OCI-LY7 (cell line): ENCODE results near the gene BCL3. TPM values are rescaled to one million over a fixed set of nuclear protein-coding genes. Genes with fewer than 3 reads are reported as not detected.

Experiments
- BruUV-seq: library from RNA; stranded (reverse); fragments of 400-500 nt; replicated peaks from 2 replicates; lab custom pipeline; 2021; lab: Mats Ljungman, UMichigan
- CTCF ChIA-PET: fragments of 300-600 bp; sonication (Branson Sonifier 250); formaldehyde crosslinking; loops from one replicate; lab custom pipeline; 2022; ENCODE audit warnings: antibody characterized with exemption; ENCODE audit not compliant: unreplicated experiment; lab: Charles Lee
- POLR2A ChIA-PET: fragments of 300-600 bp; sonication (Branson Sonifier 250); formaldehyde crosslinking; loops from one replicate; lab custom pipeline; 2022; ENCODE audit warnings: antibody characterized with exemption; lab: Charles Lee
- DNase-seq: peaks from one replicate; pipeline ENCODE4 v3.0.0-alpha.2; 2015; ENCODE audit warnings: low spot score
- H2AFZ ChIP-seq: fragments of 200-600 bp; sonication (generic), shearing (Covaris generic); 2 replicates; pipeline ENCODE4 v1.6.1; 2014; ENCODE audit warnings: mild to moderate bottlenecking, antibody characterized with exemption, low read length, moderate library complexity
- H3K27ac ChIP-seq: fragments of 200-600 bp; sonication (generic); 2 replicates; pipeline ENCODE4 v1.5.1; 2014; ENCODE audit warnings: mixed run types, low read depth, mild to moderate bottlenecking, moderate library complexity, low read length, inconsistent platforms; ENCODE audit not compliant: poor library complexity, severe bottlenecking
- H3K36me3 ChIP-seq: fragments of 200-600 bp; sonication (generic); 2 replicates; pipeline ENCODE4 v1.6.1; 2014; ENCODE audit warnings: mild to moderate bottlenecking, antibody characterized with exemption, low read length, moderate library complexity, mixed read lengths; ENCODE audit not compliant: insufficient read depth
- H3K4me1 ChIP-seq: fragments of 200-600 bp; sonication (generic); 2 replicates; pipeline ENCODE4 v1.5.1; 2014; ENCODE audit warnings: mild to moderate bottlenecking, low read length; ENCODE audit not compliant: insufficient read depth, poor library complexity, severe bottlenecking
- H3K4me2 ChIP-seq: fragments of 200-600 bp; sonication (generic); 2 replicates; pipeline ENCODE4 v1.6.1; 2014; ENCODE audit warnings: mild to moderate bottlenecking, low read length
- H3K4me3 ChIP-seq: fragments of 200-600 bp; sonication (generic); 2 replicates; pipeline ENCODE4 v1.5.1; 2014; ENCODE audit warnings: mild to moderate bottlenecking, low read depth, low read length; ENCODE audit not compliant: poor library complexity, severe bottlenecking
- H3K79me2 ChIP-seq: fragments of 200-600 bp; sonication (generic); 2 replicates; pipeline ENCODE4 v1.6.1; 2016; ENCODE audit warnings: low read depth, mild to moderate bottlenecking, low read length, moderate library complexity, mixed read lengths; ENCODE audit not compliant: insufficient read depth
- H3K9me2 ChIP-seq: fragments of 200-600 bp; sonication (generic); 2 replicates; pipeline ENCODE4 v1.6.1; 2016; ENCODE audit warnings: mild to moderate bottlenecking, low read length, mixed read lengths; ENCODE audit not compliant: insufficient read depth
- H3K9me3 ChIP-seq: fragments of 200-600 bp; sonication (generic); 2 replicates; pipeline ENCODE4 v1.6.1; 2014; ENCODE audit warnings: mild to moderate bottlenecking, mixed run types, low read length, mixed read lengths
- H4K20me1 ChIP-seq: fragments of 200-600 bp; sonication (generic); 2 replicates; pipeline ENCODE4 v1.6.1; 2014; ENCODE audit warnings: mild to moderate bottlenecking, antibody characterized with exemption, low read length, moderate library complexity, mixed read lengths; ENCODE audit not compliant: insufficient read depth
- EZH2phosphoT487 ChIP-seq: fragments of 200-600 bp; sonication (generic); IDR thresholded peaks from 2 replicates; pipeline ENCODE4 v1.6.1; 2018; ENCODE audit warnings: low read depth, borderline replicate concordance, mild to moderate bottlenecking, mixed run types, antibody characterized with exemption, low read length, moderate library complexity, mixed read lengths
- intact Hi-C: fragments of 100-400 bp; cut with micrococcal nuclease; formaldehyde crosslinking; loops from one replicate; pipeline ENCODE4 v1.10.0; 2022; ENCODE audit not compliant: unreplicated experiment
- total RNA-seq, 2 experiments: library from RNA; depleted of rRNA in 1 of 2; stranded (reverse); fragments of >200 nt in 1 of 2; shearing (Covaris generic) in 1 of 2; gene quantifications; 2 replicates each; pipeline ENCODE4 v1.2.3, GENCODE V29; 2014 to 2022
- TF ChIP-seq, protein P1 (sequence below): fragments of 200-600 bp; sonication (generic); conservative IDR thresholded peaks from 2 replicates; pipeline ENCODE4 v1.5.1; 2014; ENCODE audit warnings: mild to moderate bottlenecking, antibody characterized with exemption, low read length, moderate library complexity, mixed read lengths

Gene BCL3
- total RNA-seq, 2 experiments from 2014 or later: 10.2 to 18.6 TPM

DNA sequence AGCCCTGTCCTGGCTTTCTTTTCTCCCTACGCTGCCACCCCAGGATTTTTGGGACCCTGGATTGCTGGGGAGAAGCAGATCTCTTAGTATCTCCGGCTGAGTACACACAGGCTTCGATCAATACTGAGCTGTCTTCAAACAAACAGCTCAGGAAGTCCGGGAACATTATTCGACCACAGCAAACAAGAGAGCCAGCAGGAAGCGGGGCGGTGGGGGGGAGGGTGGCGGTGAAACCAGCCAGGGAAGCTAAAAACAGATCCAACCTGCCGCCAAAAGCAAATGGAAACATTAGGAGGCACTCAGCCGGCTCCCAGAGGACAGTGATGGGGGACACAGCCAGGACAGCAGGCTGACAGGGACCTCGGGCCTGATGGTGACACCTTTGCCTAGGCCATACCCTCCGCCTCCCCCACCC lies 48.2 kb downstream of the BCL3 start:
- intact Hi-C loops: no loop called here
- Histone ChIP-seq H3K4me2 (peak overlapping the region; percentile 1; the same call in 1 of the 2 replicates), H3K4me3 (no peak overlapping the region), H3K27ac (peak overlapping the region; percentile 10), H3K36me3 (no peaks in the 10 kb centered on the region), H3K9me2 (no peaks in the 10 kb centered on the region), H4K20me1 (no peaks in the 10 kb centered on the region), H3K9me3 (no peaks in the 10 kb centered on the region), H2AFZ (peak overlapping the region; percentile 72; the same call in 1 of the 2 replicates), H3K79me2 (no peaks in the 10 kb centered on the region), H3K4me1 (peaks cover 26% of the 10 kb centered on the region)
- ChIA-PET CTCF (no interaction called here), POLR2A (interaction anchor here (0.6 kb wide), 1 partner anchor 133 kb away, joined by 5 read pairs; no protein-coding TSS in a partner anchor)
- no TSS peak for BruUV-seq
- TF ChIP-seq, protein P1, sequence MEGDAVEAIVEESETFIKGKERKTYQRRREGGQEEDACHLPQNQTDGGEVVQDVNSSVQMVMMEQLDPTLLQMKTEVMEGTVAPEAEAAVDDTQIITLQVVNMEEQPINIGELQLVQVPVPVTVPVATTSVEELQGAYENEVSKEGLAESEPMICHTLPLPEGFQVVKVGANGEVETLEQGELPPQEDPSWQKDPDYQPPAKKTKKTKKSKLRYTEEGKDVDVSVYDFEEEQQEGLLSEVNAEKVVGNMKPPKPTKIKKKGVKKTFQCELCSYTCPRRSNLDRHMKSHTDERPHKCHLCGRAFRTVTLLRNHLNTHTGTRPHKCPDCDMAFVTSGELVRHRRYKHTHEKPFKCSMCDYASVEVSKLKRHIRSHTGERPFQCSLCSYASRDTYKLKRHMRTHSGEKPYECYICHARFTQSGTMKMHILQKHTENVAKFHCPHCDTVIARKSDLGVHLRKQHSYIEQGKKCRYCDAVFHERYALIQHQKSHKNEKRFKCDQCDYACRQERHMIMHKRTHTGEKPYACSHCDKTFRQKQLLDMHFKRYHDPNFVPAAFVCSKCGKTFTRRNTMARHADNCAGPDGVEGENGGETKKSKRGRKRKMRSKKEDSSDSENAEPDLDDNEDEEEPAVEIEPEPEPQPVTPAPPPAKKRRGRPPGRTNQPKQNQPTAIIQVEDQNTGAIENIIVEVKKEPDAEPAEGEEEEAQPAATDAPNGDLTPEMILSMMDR: no peak
- no peak for TF ChIP-seq EZH2phosphoT487
- peak; percentile 24 for DNase-seq

DNA sequence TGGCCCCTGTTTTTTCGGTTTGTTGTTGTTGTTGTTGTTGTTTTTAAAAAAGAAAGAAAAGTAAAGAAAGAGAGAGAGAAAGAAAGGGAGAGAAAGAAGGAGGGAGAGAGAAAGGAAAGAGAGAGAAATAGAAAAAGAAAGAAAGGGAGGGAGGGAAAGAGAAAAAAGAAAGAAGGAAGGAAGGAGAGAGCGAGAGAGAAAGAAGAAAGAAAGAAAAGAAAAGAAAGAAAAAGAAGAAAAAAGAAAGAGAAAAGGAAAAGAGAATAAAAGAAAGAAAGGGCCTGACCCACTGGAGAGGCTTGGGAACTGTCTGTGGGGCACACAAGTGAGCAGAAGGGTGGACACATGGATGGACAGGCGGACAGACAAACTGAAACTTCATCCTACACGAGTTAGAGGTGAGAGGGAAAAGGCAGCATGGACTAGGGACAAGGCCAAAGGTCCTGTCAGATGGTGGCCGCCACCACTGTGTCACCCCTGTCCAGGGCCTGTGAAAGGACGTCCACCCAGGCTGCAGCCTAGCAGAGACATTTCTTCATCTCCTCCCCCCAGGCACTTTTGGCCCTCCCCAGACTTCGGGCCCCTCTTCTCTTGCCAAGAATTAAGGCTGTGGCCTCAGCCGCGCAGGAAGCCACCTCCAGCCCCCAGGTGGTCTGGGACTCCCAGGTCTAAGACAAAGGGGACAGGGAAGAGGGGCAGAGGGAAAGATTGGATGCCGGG lies 51.3 kb downstream of the BCL3 start:
- H3K4me1 ChIP-seq: peaks cover 19% of the 10 kb centered on the region
- intact Hi-C loops: loop anchor here (1.0 kb wide), 1 partner anchor 46 kb away; no protein-coding TSS in a partner anchor
- BruUV-seq: no TSS peak

More for the DNA sequence above, 51.3 kb downstream of the BCL3 start:
- ChIA-PET CTCF (no interaction called here), POLR2A (no interaction called here)
- Histone ChIP-seq H3K9me3 (no peaks in the 10 kb centered on the region), H4K20me1 (no peaks in the 10 kb centered on the region), H3K36me3 (no peaks in the 10 kb centered on the region), H3K4me2 (peak overlapping the region; percentile 22; the same call in 1 of the 2 replicates), H3K4me3 (no peak overlapping the region), H3K9me2 (no peaks in the 10 kb centered on the region), H2AFZ (no peak overlapping the region), H3K27ac (no peak overlapping the region), H3K79me2 (no peaks in the 10 kb centered on the region)
- TF ChIP-seq, protein P1: no peak
- no peak for TF ChIP-seq EZH2phosphoT487
- no peak for DNase-seq
